Transverse colon (tissue), 4 donors: ENCODE results near the gene XCR1. TPM values are rescaled to one million over a fixed set of nuclear protein-coding genes. Genes with fewer than 3 reads are reported as not detected.
A peak's percentile ranks its signal among the peaks of the same experiment; 100 is the strongest.
"Not testable (repeated sequence)": the region's sequence is repeated elsewhere in the genome, so short reads cannot be mapped to it uniquely, and the experiment has no call there.

Source experiments
- DNase-seq: peaks from one replicate; pipeline ENCODE4 v3.0.0-alpha.2; 2019
- H3K27ac ChIP-seq, 4 donors: fragments of 200-600 bp; sonication (generic); 2 replicates each; pipeline ENCODE4 v1.5.1; 2016 to 2018; ENCODE audit warnings: inconsistent platforms in 4 of 4
- H3K27me3 ChIP-seq: fragments of 200-600 bp; sonication (generic); 2 replicates; pipeline ENCODE4 v1.5.1; 2017; ENCODE audit warnings: inconsistent platforms
- H3K36me3 ChIP-seq, 4 donors: fragments of 200-600 bp; sonication (generic); 2 replicates each; pipeline ENCODE4 v1.5.1; 2017 to 2019; ENCODE audit warnings: inconsistent platforms in 4 of 4
- H3K4me1 ChIP-seq, 4 donors: fragments of 200-600 bp; sonication (generic); 2 replicates each; pipeline ENCODE4 v1.5.1; 2017 to 2020; ENCODE audit warnings: inconsistent platforms in 4 of 4
- H3K4me3 ChIP-seq, 4 donors: fragments of 200-600 bp; sonication (generic); 1 replicate in 1 of 4; 2 replicates in 3 of 4; pipeline versions ENCODE4 v1.5.1 to v1.6.1; 2017 to 2019; ENCODE audit warnings: inconsistent platforms in 4 of 4
- H3K9me3 ChIP-seq, 2 donors: fragments of 200-600 bp; sonication (generic); 2 replicates each; pipeline ENCODE4 v1.5.1; 2017 to 2019; ENCODE audit warnings: inconsistent platforms in 2 of 2
- CTCF ChIP-seq, 5 experiments: fragments of 200-600 bp in 3 of 5; fragments of 450-650 bp in 2 of 5; sonication (generic) in 3 of 5; IDR thresholded peaks; 1 replicate in 2 of 5; 2 replicates in 3 of 5; pipeline ENCODE4 v1.5.1; 2016 to 2017; ENCODE audit warnings: antibody characterized with exemption in 5 of 5, inconsistent platforms in 3 of 5, mild to moderate bottlenecking in 2 of 5, moderate library complexity in 1 of 5
- EP300 ChIP-seq: sonication (generic); formaldehyde crosslinking; IDR thresholded peaks from one replicate; pipeline ENCODE4 v1.6.1; 2017; ENCODE audit warnings: antibody characterized with exemption, low read depth
- POLR2A ChIP-seq: fragments of 450-650 bp; IDR thresholded peaks from one replicate; pipeline ENCODE4 v1.6.1; 2016; ENCODE audit warnings: antibody characterized with exemption, mild to moderate bottlenecking, moderate library complexity
- POLR2AphosphoS5 ChIP-seq, 3 donors: sonication (generic); formaldehyde crosslinking; IDR thresholded peaks; one replicate each; pipeline ENCODE4 v1.6.1; 2016; ENCODE audit warnings: antibody characterized with exemption in 3 of 3
- WGBS, 2 donors: methylation state at CpG; one replicate each; pipeline ENCODE4 v1.1.5; 2018; ENCODE audit warnings: low coverage in 1 of 2; 5-methylcytosine and 5-hydroxymethylcytosine counted together
- in situ Hi-C, 4 donors: fragments of 200-750 bp; cut with MboI; loops; one replicate each; pipeline versions ENCODE4 v1.15.0 to v1.15.1; 2017; ENCODE audit warnings: low sequenced_read_pairs in 3 of 4, low pct_ligation_motif_present in 1 of 4, low pct_unique_long_range_greater_than_20kb in 1 of 4
- intact Hi-C: fragments of 100-400 bp; cut with DNase I; formaldehyde crosslinking; loops from one replicate; pipeline ENCODE4 v1.15.1; 2023; ENCODE audit warnings: low total_unique reads
- total RNA-seq, 4 donors: library from RNA; depleted of rRNA; stranded (reverse); fragments of >200 nt; gene quantifications; one replicate each; pipeline ENCODE4 v1.1.0, GENCODE V29; 2016

Gene XCR1
- total RNA-seq, 4 donors from 2014 or later, result 0.14 to 0.32 TPM; not detected in 2

DNA sequence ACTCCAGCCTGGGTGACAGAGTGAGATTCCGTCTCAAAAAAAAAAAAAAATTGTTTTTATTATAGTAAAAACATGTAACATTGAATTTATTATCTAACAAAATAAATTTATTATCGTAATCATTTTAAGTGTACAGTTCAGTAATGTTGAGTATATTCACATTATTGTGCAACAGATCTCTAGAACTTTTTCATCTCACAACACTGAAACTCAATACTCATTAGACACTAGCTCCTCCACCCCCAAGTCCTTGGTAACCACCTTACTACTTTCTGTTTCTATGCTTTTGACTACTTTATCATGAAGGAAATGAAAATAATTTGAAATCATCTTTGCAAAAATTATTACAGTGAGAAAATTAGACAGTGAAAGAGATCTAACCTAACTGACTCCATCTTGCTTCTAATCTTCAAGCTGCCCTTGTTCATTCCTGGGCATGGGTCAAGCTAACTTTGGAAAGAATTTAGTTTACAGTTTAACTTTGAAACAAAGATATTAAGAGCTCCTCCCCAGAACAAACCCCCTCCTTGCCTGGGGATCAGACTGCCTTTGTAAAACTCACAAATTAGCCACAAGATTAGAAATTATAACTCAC, 16.7 kb downstream of the XCR1 start:
- peaks cover 0 to 10% (median 3%) of the 10 kb centered on the region in 4 donors for H3K4me1 ChIP-seq
- in situ Hi-C loops (no loop called here), intact Hi-C loops (no loop called here)
- no peaks in the 10 kb centered on the region for H3K36me3 ChIP-seq
- no peak for TF ChIP-seq EP300
- no peak for TF ChIP-seq POLR2AphosphoS5 (IDR thresholded peaks at IDR 0.05)
- TF ChIP-seq CTCF (IDR thresholded peaks at IDR 0.05), result no peak
- TF ChIP-seq POLR2A, result no peak
- H3K4me3 ChIP-seq, result no peak overlapping the region
- no peaks in the 10 kb centered on the region for H3K9me3 ChIP-seq
- no peak overlapping the region for H3K27ac ChIP-seq
- WGBS, 2 donors, result 91 to 94% methylated on average over 2 of the region's 2 CpGs
- DNase-seq, result no peak
- no peaks in the 10 kb centered on the region for H3K27me3 ChIP-seq

DNA sequence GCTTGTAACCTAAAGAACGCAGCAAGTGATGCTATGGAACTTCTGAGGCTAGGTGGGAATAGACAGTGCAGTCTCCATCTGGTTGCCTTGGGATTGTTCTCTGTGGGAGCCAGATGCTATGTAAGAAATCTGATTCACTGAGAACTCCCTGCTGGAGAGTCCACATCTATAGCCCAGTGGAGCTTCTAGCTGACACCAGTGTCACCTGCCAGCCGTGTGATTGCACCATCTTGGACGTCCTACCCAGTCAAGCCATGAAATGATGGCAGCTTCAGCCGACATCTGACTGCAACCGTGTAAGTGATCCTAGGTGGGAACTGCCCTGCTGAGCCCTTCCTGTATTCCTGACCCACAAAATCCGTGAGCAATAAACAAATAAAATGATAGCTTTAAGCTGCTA, 19.2 kb downstream of the XCR1 start:
- intact Hi-C loops (no loop called here), in situ Hi-C loops (no loop called here)
- H3K4me3 ChIP-seq, result no peak overlapping the region
- peaks cover 0 to 10% (median 3%) of the 10 kb centered on the region in 4 donors for H3K4me1 ChIP-seq
- TF ChIP-seq POLR2A (no peak), POLR2AphosphoS5 (IDR thresholded peaks at IDR 0.05) (no peak), CTCF (IDR thresholded peaks at IDR 0.05) (no peak), EP300 (no peak)
- 67 to 85% methylated on average over 2 to 6 of the region's 6 CpGs for WGBS, 2 donors
- no peak overlapping the region for H3K27ac ChIP-seq
- H3K36me3 ChIP-seq, result no peaks in the 10 kb centered on the region
- DNase-seq, result no peak
- no peaks in the 10 kb centered on the region for H3K9me3 ChIP-seq
- H3K27me3 ChIP-seq, result no peaks in the 10 kb centered on the region

DNA sequence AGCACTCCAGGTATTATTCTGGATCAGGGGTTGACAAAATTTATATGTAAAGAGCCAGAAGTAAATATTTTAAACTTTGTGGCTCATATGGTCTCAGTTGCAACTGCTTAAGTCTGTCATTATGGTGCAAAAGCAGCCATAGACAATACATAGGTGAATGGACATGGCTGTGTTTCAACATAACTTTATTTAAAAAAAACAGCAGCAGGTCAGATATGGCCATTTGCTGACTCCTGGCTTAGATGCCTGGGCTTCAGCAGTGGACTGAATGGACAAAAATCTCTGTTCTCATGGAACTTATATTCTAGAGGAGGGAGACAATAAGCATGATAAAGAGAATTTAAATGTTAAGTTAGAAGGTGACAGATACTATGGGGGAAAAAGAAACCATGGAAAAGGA, 20.0 kb downstream of the XCR1 start:
- intact Hi-C loops, result no loop called here
- DNase-seq, result no peak
- Histone ChIP-seq H3K9me3 (no peaks in the 10 kb centered on the region), H3K4me1 (peaks cover 0 to 10% (median 3%) of the 10 kb centered on the region in 4 donors), H3K4me3 (no peak overlapping the region), H3K27me3 (no peaks in the 10 kb centered on the region), H3K36me3 (no peaks in the 10 kb centered on the region), H3K27ac (peak overlapping the region; percentile 52 to 72 (median 60))
- in situ Hi-C loops, result no loop called here
- no peak for TF ChIP-seq EP300
- TF ChIP-seq POLR2A, result no peak
- no peak for TF ChIP-seq POLR2AphosphoS5 (IDR thresholded peaks at IDR 0.05)
- no peak for TF ChIP-seq CTCF (IDR thresholded peaks at IDR 0.05)

DNA sequence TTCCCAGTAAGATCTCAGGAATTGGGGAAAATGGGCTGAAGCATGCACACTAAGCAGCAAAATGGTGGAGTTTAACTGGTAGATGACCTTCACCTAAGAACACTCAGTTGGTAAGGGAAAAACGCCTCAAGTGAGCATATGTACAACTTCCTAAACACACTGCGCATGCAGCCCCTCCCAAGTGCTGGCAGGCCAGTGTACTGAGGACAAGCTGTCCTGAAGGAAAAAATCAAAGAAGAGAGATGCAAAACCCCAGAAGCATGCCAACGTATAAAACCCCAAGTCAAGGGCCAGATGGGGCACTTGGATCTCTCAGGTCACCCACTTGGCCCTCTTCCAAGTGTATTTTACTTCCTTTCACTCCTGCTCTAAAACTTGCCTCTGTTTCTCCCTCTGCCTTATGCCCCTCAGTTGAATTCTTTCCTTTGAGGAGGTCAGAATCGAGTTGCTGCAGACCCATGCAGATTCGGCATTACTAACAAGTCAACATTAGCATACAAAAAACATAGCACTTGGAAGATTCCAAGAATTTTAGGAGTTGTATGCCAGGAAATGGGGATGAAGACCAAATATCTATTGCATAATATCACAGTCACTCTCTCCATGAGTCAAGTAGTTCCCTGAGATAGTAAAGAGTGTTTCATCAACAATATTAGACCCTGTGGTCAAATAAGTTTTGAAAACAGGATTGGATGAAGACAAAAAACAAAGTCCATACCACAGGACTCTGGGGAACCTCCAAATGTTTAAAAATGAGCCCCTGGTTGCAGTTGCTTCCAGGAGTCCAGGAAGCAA, 20.8 kb downstream of the XCR1 start:
- no peak for DNase-seq
- Histone ChIP-seq H3K9me3 (no peaks in the 10 kb centered on the region), H3K4me1 (peaks cover 0 to 10% (median 3%) of the 10 kb centered on the region in 4 donors), H3K27me3 (no peaks in the 10 kb centered on the region), H3K27ac (peak overlapping the region; percentile 52 to 72 (median 60)), H3K36me3 (no peaks in the 10 kb centered on the region), H3K4me3 (no peak overlapping the region)
- in situ Hi-C loops (no loop called here), intact Hi-C loops (no loop called here)
- TF ChIP-seq POLR2AphosphoS5 (IDR thresholded peaks at IDR 0.05) (peak; percentile 21 to 74 (median 66)), EP300 (no peak), CTCF (IDR thresholded peaks at IDR 0.05) (no peak), POLR2A (no peak)
- 69 to 93% methylated on average over 3 to 5 of the region's 5 CpGs for WGBS, 2 donors

DNA sequence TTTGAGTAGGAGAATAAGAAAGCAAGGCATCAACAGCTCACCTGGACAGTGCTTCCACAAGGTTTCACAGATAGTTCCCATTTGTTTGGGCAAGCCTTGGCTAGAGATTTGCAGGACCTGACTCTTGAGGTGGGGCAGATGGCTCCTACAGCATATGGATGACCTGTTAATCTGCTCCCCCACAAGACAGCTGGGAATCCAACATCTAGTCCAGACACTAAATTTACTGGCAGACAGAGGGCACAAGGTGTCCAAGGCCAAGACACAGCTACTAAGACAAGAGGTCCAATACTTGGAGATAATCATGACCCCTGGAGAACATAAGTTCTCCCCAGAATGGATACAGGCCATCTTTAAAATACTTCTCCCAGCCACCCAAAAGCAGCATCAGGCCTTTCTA, 23.6 kb downstream of the XCR1 start:
- H3K4me3 ChIP-seq, H3K27ac ChIP-seq, in situ Hi-C loops, DNase-seq, H3K9me3 ChIP-seq, H3K36me3 ChIP-seq, intact Hi-C loops, H3K4me1 ChIP-seq, H3K27me3 ChIP-seq: not testable (repeated sequence)
